Measurements from ENCODE around the gene DNER. TPM values are rescaled to one million over a fixed set of nuclear protein-coding genes. Genes with fewer than 3 reads are reported as not detected.

DNER gene
- total RNA-seq, 1 experiment from 2014 or later = 0.28 TPM

GRCh38 chr2:229718057-229718456 is 3.7 kb upstream of the DNER start:
- Histone ChIP-seq H3K9me3 (ENCODE audit: insufficient read depth, low read depth) (no peaks in the 10 kb centered on the region), H3K79me2 (ENCODE audit: low read depth) (no peaks in the 10 kb centered on the region), H4K20me1 (ENCODE audit: insufficient read depth) (no peaks in the 10 kb centered on the region), H3K4me2 (no peak overlapping the region), H3K4me3 (no peak overlapping the region), H3K36me3 (ENCODE audit: low read depth) (no peaks in the 10 kb centered on the region), H2AFZ (no peak overlapping the region), H3K27me3 (ENCODE audit: insufficient read depth, low read depth) (peaks cover 5% of the 10 kb centered on the region; the same call in 1 of the 2 replicates), H3K27ac (no peak overlapping the region), H3K9me2 (ENCODE audit: insufficient read depth) (no peaks in the 10 kb centered on the region), H3F3A (ENCODE audit: insufficient read depth, low read depth) (no peaks in the 10 kb centered on the region; the same call in 1 of the 2 replicates), H3K4me1 (replicated peaks; ENCODE audit: insufficient read depth) (0 out of 2 replicates have a peak, but pooled peaks cover 5% of the 10 kb centered on the region)
- ChIA-PET POLR2A (ENCODE audit: unreplicated experiment) (no interaction called here), CTCF (no interaction called here)
- BruUV-seq (replicated peaks) = no TSS peak
- DNase-seq = no peak
- intact Hi-C loops (cut with micrococcal nuclease; ENCODE audit: unreplicated experiment) = loop anchor here (5.0 to 10.0 kb wide), 3 partner anchors 133 to 1033 kb away; no protein-coding TSS in a partner anchor
- no peak for TF ChIP-seq EZH2 (IDR thresholded peaks at IDR 0.05; ENCODE audit: low read depth)

GRCh38 chr2:229715895-229716507 is 1.6 kb upstream of the DNER start:
- no peaks in the 10 kb centered on the region for H3K9me2 ChIP-seq (ENCODE audit: insufficient read depth)
- no peaks in the 10 kb centered on the region; the same call in none of the 2 replicates for H3F3A ChIP-seq (ENCODE audit: insufficient read depth, low read depth)
- H3K4me3 ChIP-seq = no peak overlapping the region
- no peaks in the 10 kb centered on the region for H4K20me1 ChIP-seq (ENCODE audit: insufficient read depth)
- POLR2A ChIA-PET (ENCODE audit: unreplicated experiment) = no interaction called here
- H3K4me1 ChIP-seq (replicated peaks; ENCODE audit: insufficient read depth) = 0 out of 2 replicates have a peak, but pooled peaks cover 7% of the 10 kb centered on the region
- no peaks in the 10 kb centered on the region for H3K36me3 ChIP-seq (ENCODE audit: low read depth)
- TF ChIP-seq CTCF (conservative IDR thresholded peaks at IDR 0.05) (peak; percentile 77), EZH2 (IDR thresholded peaks at IDR 0.05; ENCODE audit: low read depth) (no peak)
- peaks cover 13% of the 10 kb centered on the region for H3K27me3 ChIP-seq (ENCODE audit: insufficient read depth, low read depth)
- no peak overlapping the region for H3K4me2 ChIP-seq
- peak in 1 of 2 experiments; percentile 40 for DNase-seq
- no TSS peak for BruUV-seq (replicated peaks)
- H3K27ac ChIP-seq = no peak overlapping the region
- CTCF ChIA-PET = interaction anchor here (0.7 kb wide), 1 partner anchor 373 kb away, joined by 3 read pairs; no protein-coding TSS in a partner anchor
- intact Hi-C loops (cut with micrococcal nuclease; ENCODE audit: unreplicated experiment) = loop anchor here (1.0 to 10.0 kb wide), 5 partner anchors 131 to 1031 kb away; no protein-coding TSS in a partner anchor
- no peaks in the 10 kb centered on the region for H3K79me2 ChIP-seq (ENCODE audit: low read depth)
- no peak overlapping the region for H2AFZ ChIP-seq
- H3K9me3 ChIP-seq (ENCODE audit: insufficient read depth, low read depth) = no peaks in the 10 kb centered on the region

GRCh38 chr2:229714736-229715541 is 584 bp upstream of the DNER start:
- Histone ChIP-seq H3K9me3 (ENCODE audit: insufficient read depth, low read depth) (no peaks in the 10 kb centered on the region), H3K9me2 (ENCODE audit: insufficient read depth) (no peaks in the 10 kb centered on the region), H3K27me3 (ENCODE audit: insufficient read depth, low read depth) (peaks cover 13% of the 10 kb centered on the region), H3F3A (ENCODE audit: insufficient read depth, low read depth) (no peaks in the 10 kb centered on the region; the same call in none of the 2 replicates), H3K4me3 (peak overlapping the region; percentile 58), H3K79me2 (ENCODE audit: low read depth) (no peaks in the 10 kb centered on the region), H3K36me3 (ENCODE audit: low read depth) (no peaks in the 10 kb centered on the region), H3K4me2 (peak overlapping the region; percentile 96), H4K20me1 (ENCODE audit: insufficient read depth) (no peaks in the 10 kb centered on the region), H3K27ac (no peak overlapping the region), H2AFZ (peak overlapping the region; percentile 86), H3K4me1 (replicated peaks; ENCODE audit: insufficient read depth) (0 out of 2 replicates have a peak, but pooled peaks cover 7% of the 10 kb centered on the region)
- intact Hi-C loops (cut with micrococcal nuclease; ENCODE audit: unreplicated experiment) = loop anchor here (5.0 to 10.0 kb wide), 3 partner anchors 130 to 1030 kb away; no protein-coding TSS in a partner anchor
- no TSS peak for BruUV-seq (replicated peaks)
- CTCF ChIA-PET = interaction anchor here (0.6 kb wide), 1 partner anchor 1843 kb away, joined by 3 read pairs; no protein-coding TSS in a partner anchor
- peak in 1 of 2 experiments; percentile 43 for DNase-seq
- POLR2A ChIA-PET (ENCODE audit: unreplicated experiment) = no interaction called here
- TF ChIP-seq EZH2 (IDR thresholded peaks at IDR 0.05; ENCODE audit: low read depth) = no peak
- no peak for TF ChIP-seq CTCF (conservative IDR thresholded peaks at IDR 0.05)
